Measurements from ENCODE around the gene AFAP1L2.

- TF ChIP-seq CTCF (IDR thresholded peaks at IDR 0.05) = no peak
- TF ChIP-seq POLR2AphosphoS5 (IDR thresholded peaks at IDR 0.05) = peak in 2 of 3 donors; percentile 64 to 67
- peak in 1 of 4 donors; percentile 25 for TF ChIP-seq POLR2A (IDR thresholded peaks at IDR 0.05)
- no peak for TF ChIP-seq EP300 (IDR thresholded peaks at IDR 0.05)
Observed at GRCh38 chr10:114246679-114247305, 157.5 kb downstream of the AFAP1L2 start.

All from stomach (tissue), 4 donors.